GM19025 (cell line): Measurements from ENCODE around the gene GAD2.

Experiments used
- ATAC-seq: cut with Tn5 transposase; IDR thresholded peaks from one replicate; pipeline ENCODE4 v1.9.1; 2021; ENCODE audit warnings: mild to moderate bottlenecking, low read depth, moderate library complexity; ENCODE audit not compliant: unreplicated experiment

Gene GAD2

DNA sequence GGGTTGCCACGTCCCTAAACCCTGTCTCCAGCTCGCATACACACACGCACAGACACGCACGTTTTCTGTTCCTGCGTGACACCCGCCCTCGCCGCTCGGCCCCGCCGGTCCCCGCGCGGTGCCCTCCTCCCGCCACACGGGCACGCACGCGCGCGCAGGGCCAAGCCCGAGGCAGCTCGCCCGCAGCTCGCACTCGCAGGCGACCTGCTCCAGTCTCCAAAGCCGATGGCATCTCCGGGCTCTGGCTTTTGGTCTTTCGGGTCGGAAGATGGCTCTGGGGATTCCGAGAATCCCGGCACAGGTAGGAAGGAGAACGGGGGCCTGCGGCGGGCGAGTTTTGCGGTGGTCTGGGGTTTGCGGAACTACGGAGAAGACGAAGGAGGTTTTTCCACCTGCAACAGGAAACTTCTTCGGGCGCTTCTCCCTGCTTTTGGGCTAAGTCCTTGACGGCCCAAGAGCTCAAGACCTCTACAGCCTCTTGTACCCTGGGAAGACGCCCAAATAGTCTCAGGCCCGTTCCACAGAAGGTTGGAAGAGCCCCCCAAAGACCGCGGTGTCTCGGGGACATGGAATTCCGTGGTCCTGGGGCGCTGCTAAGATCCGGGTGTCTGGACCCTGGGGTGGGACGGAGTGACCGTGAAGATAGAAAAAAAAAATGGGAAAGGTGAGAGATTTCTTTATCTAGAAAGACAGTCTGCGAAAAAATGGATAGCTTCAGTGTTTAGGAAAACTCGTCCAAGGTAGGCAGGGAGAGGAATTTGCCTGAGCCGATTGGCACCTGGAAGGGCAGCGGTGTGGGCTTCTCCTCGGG is at the start of gene GAD2:
TSS of gene GAD2 (plus strand) at position 190 of the 811 bp plus-strand sequence. CDS start at position 226, 36 bp downstream.
- no peak for ATAC-seq

DNA sequence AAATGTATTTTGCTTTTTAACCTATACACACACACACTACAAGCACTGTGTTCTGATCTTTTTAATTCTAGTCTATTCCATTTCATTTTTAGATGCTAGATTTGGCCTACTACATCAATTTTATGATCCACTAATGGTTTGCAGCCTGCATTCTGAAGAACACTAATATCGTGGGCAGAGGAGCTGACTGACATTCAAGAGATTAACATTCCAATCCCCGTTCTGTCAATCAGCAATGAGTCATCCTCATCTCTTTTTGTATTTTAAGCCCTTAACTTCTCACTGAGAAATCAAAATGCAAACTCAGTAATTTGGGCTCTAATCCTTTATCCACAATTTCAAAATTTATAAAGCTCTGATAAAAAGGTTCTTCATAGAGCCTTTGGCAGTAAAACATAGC is 47.1 kb upstream of the GAD2 start:
- no peak for ATAC-seq

DNA sequence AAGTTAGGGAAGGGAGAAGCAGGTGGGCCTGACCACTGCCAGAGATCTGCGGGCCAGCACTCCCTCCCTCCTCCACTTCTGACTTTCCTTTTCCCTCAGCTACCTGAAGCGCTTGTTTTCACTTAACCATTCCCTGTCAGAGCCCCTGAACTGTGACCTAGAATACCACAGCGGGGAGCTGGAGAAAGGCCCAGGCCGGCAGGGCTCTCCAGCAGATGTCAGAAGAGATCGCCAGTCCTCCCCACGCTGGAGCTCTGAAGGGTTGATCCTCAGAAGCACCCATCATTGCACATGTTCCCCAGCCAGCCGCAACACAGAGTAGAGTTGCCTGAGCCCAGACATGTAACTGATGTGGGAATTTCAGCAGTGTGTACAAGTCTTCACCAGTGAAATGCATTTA is 44.4 kb upstream of the GAD2 start:
- no peak for ATAC-seq

DNA sequence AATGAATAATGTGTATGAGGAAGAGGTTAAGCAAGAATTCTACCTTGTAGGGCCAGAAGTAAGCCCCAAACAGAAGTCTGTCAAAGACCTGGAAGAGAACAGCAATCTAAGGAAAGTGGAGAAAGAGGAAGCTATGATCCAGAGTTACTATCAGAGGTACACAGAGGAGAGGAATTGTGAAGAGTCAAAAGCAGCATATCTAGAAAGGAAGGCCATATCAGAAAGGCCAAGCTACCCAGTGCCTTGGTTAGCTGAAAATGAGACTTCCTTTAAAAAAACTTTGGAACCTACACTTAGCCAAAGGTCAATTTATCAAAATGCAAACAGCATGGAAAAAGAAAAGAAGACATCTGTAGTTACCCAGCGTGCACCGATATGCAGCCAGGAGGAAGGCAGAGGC is 42.7 kb upstream of the GAD2 start:
- ATAC-seq: no peak

DNA sequence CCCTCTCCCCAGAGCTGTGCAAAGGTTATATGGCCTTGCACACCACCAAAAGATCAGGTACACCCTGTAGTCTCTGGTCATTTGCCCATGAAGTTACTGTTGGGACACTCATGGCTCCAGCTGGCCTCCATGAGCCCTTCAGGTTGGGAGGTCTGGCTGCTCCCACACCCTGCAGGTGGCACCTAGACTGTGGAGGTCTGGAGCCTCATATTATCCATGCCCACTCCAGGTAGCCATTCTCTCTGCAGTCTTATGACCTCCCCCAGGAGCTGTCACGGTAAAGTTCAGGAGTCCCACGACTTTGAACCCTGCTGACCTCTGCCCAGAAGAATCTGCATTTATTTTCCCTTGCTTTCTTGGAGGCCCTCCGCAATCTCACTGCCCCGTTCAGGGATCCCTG is 39.2 kb upstream of the GAD2 start:
- ATAC-seq: no peak

DNA sequence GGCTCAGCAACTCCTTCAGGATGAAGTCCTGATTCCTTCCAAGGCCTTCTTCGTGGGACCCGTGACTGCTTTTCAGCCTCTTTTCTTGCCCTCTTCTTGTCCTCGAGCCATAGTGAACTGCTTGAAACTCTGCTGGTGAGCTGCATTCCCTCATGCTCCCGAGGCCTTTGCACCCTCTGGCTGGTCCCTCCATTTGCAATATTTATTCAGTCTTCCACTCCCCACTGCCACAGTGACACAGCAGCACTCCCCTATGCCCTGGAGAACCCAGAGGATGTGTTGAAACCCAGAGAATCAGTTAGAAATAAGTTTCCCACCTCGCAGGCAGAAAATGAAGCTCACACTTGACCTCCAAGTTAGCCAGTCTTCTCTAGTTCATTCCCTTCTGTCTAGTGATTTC is 22.3 kb upstream of the GAD2 start:
- no peak for ATAC-seq

DNA sequence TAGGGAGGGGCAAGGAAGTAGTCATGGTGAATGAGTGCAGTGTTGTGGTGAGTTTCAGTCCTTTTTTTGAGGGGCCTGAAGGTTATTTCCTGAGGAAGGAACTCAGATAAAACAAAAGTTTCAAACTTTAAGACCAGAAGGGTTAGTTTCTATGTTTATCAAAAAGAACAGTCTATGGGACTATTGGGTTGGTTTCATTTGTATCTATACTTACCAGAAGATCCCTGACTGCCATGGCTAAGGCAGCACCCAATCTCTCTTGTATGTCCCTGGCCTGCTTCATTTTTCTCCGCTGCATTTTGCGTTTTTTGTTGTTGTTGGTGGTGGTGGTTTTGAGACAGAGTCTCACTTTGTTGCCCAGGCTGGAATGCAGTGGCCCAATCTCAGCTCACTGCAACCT is 19.3 kb upstream of the GAD2 start:
- no peak for ATAC-seq

DNA sequence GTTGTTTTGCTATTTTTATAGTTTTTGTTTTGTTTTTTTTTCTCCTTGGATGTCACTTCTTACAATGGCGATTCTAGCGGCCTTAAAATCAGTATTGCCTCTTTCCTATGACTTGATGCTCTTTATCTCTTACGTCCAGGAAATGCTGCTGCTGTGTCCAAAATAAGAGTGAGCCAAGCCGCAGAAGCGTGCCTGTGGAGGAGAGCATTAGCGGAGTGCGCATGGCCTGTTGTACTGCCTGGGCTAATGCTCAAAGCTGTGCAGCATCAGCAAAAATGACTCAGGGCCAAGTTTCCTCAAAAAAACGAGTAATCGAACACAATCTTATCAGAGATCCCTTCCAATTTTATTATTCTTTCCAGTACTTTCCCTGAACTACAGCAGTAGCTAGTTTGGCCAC is 18.5 kb upstream of the GAD2 start:
- no peak for ATAC-seq

DNA sequence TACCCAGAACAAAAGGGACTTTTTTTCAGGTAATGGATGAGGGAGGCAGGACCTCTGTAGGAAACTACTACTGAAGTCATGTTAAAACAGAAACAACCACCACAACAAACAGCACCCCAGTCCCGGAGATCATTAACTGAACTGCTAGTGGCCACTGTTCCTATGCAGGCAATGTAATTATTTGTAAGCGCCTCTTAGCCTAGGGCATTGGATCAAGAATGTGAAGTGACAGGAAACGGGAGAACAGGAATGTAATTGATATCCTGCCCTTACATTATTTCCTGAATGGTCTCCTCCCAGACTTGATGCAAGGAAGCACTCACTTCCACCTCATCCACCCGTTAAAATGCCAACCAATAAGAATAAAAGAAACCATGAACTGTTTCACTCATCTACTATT is 16.7 kb upstream of the GAD2 start:
- ATAC-seq: no peak

DNA sequence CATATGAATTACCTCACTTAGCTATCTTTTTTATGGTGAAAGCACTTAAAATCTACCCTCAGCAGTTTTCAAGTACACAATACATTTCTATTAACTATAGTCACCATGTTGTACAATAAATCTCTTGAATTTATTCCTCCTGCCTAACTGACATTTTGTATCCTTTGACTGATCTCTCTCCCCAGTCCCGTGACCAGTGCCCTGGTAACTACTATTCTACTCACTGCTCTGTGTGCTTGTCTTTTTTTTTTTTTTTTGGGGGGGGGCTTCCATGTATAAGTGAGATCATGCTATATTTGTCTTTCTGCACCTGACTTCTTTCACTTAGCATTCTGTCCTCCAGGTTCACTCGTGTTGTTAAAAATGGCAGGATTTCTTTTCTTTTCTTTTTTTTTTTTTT is 11.4 kb upstream of the GAD2 start:
- ATAC-seq: no peak

DNA sequence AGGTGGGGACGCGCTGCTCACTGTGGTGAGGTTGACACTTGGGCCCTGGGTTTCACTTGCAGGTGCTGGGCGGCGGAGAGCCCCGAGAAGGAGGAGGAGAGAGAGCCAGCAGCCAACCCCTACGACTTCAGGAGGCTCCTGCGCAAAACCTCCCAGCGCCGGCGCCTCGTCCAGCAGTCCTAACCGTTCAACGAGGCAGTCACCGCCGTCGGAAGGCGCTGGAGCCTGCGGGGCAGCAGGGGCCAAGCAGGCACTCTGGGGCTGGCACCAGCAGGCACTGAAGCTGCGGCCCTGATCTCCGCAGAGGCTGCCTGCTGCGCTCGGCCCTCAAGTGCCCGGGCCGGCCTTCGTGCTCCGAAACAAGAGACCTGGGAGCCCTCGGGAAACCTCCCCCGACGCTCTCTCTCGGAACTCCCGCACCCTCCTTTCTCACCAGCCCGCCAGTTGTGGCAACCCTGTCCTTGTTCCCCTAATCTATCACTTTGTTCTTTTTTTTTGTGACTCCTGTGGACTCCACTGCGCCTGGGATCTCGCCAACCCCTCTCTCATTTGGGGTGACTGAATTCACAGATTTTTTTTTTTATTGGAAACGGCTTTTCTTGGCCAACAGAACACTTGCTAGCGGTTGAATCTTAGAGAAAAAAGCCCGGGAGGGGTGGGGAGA is 4.7 kb upstream of the GAD2 start:
- ATAC-seq: no peak

DNA sequence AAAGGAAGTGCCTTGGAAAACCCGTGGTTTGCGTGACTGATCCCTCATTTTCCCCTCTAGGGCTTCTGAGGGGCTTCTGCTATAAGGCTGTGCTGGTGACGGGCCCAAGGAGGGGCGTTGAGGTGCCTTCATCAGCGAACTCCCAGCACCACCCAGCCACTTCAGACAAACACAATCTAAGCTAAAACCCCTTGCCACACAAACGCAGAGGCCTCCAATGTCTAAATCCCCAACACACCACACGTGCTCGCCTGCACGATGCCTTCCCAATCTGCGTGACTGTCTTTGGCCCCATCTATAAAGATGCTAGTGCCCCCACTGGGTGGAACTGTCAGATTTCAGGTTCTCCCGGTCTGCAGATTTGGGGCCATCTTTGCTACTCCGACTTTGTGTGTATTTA is 4.1 kb upstream of the GAD2 start:
- no peak for ATAC-seq

DNA sequence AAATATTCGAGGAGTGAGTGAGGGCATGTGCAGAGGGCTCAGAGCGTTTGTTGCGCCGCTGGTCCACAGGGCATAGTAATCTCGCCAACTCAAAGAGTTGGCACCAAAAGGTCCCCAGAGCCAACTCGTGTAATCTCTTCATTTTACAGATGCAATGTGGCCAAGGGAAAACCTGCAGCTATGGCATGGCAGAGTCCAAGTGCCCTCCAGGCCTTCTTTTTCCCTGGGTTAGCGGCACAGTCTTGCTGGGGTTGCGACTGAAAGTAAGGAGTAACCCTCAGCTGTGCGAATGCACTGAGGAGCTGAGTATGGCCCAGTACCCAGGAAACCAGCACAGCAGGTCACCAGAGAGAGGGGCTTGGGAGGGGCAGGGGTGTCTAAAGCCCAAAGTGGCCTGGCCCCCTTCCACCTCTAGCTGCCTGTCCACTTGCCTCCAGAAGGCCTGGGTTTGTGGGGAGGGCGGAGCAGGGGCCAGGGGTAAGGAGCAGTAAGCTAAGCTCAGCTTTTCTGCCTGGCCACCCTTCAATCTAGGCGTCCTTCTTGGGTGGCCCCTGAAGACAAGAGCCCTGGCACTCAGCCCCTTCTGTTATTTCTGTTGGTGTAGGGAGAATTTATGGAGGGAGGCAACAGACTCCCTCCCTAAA is 3.3 kb upstream of the GAD2 start:
- no peak for ATAC-seq

DNA sequence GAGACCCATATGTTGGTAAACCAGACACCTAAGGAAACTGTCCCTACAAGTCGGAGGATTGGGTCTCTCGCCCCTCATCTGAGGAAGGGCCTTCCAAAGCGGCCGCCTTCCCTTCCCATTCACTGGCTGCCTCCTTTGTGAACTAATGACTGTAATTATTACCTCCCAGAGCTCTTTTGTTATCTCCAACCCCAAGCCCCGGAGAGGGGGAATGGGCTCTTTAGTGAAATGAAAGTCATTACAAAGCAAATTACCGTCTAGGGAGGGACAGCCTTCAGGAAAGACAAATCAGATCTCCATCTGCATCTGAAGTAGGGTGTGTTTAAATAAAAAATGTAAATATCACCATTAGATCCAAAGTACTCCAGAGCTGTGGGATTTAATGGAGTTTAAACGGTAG is 2.6 kb upstream of the GAD2 start:
- ATAC-seq: no peak

DNA sequence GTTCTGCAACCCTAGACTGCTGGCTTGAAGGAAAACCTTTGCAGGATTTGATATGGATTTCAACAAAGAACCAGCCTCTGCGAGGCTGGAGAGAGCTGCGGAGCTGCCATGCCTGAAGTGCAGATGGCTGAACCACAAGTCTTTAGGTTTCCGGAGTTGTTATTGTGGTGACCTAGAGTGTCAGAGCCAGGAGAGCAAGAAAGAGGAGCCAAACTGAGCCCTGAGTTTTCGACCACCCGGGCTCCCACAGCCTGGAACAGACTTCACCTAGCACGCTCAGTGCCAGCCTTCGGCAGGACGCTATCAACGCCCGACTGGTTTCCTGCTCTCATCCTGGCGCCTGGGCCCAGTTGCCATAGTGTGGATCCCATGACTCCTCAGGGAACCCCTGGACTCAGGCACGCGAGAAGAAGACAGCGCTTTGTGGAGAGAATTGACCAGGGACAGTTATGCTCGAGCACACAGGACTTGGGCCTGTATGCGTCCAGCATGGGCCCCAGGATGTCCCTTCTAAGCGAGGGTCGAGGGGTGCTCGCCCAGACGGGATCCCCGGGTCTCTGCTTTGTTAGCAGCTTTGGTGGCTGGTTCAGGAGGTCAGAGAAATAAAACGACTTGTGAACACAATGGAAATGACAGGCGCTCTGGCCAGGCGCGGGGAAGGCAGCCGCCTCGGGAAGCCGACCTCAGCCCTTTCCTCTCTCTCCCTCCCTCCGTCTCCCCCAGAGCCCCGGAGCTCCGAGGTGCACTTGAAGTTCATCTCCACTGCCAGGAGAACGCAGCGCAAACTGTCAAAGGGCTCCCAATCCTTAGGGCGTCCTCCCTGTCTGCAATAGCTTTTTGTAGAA is 1.8 kb upstream of the GAD2 start:
- ATAC-seq: no peak

DNA sequence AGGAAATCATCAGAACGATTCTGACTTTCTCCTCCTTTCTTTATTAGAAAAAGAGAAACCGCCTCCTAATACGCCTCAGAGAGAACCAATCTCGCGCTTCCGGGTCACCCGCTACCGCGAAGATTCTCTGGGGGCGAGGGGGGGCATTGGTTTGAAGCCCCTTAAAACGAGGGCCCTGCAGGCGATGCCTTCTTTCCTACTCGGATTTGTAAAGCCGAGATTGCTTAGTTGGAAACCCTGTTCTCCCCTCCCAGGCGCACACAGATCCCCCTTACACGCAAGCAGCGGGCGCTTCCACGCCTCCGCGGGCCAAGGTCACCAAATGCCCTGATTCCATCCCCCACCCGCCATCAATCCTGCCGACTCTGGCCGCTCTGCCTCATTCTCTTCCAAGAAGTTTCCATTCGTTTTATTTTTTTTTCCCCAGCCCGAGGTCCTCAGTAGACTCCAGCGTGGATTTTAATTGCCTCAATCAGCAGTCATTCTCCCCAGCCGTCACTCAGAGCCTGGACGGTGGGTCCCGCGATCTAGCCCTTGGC is 1.1 kb upstream of the GAD2 start:
- no peak for ATAC-seq

DNA sequence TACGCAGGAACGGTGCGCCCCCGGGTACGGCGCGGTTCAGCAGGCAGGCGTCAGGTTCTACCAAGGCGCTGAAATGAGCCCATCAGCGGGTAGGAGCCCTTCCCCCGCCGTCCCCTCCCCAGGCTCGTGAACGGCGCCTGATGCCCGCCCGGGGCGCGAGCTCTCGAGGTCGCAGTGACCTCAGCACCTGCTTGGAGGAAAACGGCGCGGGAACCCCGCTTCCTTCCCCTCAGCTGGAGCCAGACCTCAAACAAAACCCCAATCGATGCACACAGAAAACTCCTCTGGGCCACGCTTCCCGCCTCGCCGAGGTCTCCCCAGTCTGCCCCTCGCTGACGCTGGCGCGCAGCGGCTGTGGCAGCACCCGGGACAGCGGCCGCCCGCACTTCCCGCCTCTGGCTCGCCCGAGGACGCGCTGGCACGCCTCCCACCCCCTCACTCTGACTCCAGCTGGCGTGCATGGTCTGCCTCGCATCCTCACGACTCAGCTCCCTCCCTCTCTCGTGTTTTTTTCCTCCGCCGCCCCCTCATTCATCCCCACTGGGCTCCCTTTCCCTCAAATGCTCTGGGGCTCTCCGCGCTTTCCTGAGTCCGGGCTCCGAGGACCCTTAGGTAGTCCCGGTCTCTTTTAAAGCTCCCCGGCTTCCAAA is 514 bp upstream of the GAD2 start:
- ATAC-seq: no peak

DNA sequence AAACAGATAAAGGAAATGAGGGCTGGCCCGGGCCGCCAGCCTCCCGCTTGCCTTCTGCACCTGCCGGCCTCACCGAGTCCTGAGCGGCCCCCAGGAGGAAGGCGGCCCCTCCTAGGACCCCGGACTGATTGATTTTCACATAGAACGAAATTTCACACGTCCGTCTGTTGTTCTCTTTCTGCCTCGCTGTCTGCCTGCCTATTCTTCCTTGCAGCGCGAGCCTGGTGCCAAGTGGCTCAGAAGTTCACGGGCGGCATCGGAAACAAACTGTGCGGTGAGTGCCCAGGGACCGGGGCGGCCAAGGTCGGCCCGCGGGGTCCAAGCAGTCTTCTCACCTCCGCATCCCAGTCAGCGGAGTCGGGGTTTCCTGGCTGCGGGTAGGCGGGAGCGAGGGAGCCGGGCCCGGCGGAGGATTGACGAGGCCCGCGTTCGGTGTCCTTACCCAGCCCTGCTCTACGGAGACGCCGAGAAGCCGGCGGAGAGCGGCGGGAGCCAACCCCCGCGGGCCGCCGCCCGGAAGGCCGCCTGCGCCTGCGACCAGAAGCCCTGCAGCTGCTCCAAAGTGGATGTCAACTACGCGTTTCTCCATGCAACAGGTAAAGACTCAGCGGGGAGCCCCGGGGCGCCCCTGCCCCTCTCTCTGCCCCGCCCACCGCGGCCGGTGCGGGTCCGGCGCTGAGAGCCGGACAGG is 967 bp downstream of the GAD2 start:
- no peak for ATAC-seq

DNA sequence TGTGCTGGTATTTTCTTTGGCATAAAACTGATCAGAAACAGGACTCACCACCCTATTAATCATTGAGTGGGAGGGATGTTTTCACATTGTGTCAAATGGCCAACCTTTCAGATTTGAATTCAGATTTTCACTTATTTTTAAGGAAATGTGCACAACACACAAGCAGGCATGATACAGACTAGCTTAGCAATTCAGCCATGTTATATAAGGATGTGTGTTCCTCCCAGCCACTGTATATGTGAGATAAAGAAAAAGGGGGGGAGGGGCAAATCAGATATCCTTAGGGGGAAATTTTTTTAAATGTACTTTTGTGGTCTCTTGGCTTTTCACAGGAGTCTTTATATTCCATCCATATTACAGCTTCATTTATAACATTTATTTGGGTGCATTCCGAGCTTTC is 3.1 kb downstream of the GAD2 start:
- ATAC-seq: no peak

DNA sequence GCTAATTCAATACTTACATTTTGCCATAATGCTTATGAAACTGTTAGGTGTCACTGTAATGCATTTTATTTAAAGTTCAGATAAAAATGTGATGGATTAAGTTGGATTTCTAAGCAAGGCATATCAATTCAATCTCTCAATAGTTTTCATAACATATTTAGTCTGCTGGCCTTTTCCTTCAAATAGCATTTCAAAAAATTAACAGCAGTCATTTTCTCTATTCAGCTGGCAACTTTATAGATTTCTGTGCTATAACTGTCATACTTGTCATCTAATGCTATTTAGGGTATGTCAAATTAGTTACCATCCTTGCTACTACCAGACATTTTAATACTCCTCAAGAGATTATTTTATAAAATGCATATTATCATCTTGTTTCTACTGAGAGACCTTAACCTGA is 4.3 kb downstream of the GAD2 start:
- ATAC-seq: no peak
